GM12875 (cell line): Measurements from ENCODE around the gene GNA15.
A peak's percentile ranks its signal among the peaks of the same experiment; 100 is the strongest.
"Not testable (repeated sequence)": the region's sequence is repeated elsewhere in the genome, so short reads cannot be mapped to it uniquely, and the experiment has no call there.

ENCODE experiments used
- H3K4me3 ChIP-seq: one replicate; pipeline ENCODE4 v1.5.1; 2011; ENCODE audit warnings: low read depth, low read length, control low read depth
- TF ChIP-seq, protein P1 (sequence below): IDR thresholded peaks from 2 replicates; pipeline ENCODE4 v1.5.1; 2011; ENCODE audit warnings: low read depth, mild to moderate bottlenecking, control low read depth, inconsistent platforms, low read length, moderate library complexity, borderline replicate concordance; ENCODE audit not compliant: insufficient read depth

The GNA15 gene

DNA sequence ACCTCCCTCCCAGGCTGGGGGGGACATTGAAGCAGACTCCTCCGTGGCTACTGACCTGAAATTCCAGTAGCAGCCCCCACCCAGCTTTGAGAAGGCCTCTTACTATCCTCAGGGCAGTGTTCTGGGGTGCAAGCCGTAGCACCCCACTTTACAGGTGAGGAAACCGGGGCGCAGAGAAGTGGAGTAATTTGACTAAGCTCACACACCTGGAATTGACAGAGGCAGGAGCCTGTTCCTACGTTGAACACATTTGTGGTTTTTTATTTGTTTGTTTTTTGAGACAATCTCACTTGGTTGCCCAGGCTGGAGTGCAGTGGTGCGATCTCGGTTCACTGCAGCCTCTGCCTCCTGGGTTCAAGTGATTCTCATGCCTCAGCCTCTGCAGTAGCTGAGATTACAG lies 28.1 kb downstream of the GNA15 start:
- TF ChIP-seq, protein P1, sequence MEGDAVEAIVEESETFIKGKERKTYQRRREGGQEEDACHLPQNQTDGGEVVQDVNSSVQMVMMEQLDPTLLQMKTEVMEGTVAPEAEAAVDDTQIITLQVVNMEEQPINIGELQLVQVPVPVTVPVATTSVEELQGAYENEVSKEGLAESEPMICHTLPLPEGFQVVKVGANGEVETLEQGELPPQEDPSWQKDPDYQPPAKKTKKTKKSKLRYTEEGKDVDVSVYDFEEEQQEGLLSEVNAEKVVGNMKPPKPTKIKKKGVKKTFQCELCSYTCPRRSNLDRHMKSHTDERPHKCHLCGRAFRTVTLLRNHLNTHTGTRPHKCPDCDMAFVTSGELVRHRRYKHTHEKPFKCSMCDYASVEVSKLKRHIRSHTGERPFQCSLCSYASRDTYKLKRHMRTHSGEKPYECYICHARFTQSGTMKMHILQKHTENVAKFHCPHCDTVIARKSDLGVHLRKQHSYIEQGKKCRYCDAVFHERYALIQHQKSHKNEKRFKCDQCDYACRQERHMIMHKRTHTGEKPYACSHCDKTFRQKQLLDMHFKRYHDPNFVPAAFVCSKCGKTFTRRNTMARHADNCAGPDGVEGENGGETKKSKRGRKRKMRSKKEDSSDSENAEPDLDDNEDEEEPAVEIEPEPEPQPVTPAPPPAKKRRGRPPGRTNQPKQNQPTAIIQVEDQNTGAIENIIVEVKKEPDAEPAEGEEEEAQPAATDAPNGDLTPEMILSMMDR, result no peak

DNA sequence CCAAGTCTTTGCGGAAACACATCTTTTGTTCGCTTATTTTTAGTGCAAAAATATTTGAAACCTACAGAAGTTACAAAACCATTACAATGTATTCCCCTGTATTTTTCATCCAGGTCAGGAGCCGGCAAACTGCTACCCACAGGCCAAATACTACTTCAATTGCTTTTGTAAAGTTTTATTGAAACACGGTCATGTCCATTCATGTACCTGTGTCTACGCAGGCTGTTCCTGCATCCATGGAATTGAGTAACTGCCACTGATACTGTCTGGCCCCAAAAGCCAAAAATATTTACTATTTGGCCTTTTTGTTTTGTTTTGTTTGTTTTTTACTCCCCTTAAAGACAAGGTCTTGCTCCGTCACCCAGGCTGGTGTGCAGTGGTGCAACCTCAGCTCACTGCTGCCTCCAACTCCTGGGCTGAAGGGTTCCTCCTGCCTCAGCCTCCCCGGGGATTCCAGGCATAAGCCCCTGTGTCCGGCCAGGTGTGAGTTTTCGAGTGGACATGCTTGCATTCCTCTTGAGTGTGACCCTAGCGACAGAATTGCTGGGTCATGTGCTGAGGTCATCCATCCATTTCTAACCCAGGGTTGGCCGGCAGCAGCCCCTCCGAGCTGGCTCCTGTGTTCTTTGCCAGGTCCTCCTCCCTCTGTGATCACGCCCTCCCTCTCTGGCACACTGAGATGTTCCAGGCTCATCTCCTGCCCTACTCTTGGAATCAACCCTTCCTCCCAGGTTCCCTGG lies 31.9 kb downstream of the GNA15 start:
- TF ChIP-seq, protein P1, result no peak
- H3K4me3 ChIP-seq, result no peak overlapping the region

More for the DNA sequence above, 28.1 kb downstream of the GNA15 start:
- no peak overlapping the region for H3K4me3 ChIP-seq

DNA sequence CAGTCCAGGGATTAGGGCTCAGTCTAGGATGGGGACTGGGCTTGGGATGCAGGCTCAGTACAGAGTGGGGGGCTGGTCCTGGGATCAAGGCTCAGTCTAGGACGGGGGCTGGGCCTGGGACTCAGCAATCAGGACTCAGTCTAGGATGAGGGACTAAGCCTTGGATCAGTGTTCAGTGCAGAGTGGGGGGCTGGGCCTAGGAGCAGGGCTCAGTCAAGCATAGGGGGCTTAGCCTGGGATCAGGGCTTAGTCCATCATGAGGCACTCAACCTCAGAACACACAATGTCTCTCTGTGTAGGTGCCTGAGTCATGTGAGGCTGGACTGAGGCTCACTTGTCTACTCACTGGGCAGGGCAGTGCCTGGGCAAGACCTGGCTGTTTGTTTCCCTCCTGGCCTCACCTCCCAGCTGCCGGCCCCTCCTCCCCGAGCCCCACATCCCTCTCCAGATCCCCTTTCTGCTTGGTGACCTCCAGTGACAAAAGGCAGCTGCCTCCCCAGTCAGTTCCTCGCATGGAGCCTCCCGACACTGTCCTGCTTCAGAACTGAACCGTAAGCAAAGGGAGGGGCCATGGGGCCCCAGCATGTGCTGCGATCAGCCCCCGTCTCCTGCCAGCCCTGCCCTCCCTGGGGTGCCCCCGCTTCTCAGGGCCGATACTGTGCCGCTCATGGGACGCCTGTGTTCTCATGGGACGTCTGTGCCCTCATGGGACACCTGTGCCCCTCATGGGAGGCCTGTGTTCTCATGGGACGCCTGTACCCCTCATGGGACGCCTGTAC lies 36.2 kb downstream of the GNA15 start:
- H3K4me3 ChIP-seq, result no peak overlapping the region
- TF ChIP-seq, protein P1, result no peak

DNA sequence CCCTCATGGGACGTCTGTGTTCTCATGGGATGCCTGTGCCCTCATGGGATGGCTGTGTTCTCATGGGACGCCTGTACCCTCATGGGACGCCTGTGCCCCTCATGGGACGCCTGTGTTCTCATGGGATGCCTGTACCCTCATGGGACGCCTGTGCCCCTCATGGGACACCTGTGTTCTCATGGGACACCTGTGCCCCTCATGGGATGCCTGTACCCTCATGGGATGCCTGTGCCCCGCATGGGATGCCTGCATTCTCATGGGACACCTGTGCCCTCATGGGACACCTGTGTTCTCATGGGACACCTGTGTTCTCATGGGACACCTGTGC lies 36.8 kb downstream of the GNA15 start:
- H3K4me3 ChIP-seq, result not testable (repeated sequence)

DNA sequence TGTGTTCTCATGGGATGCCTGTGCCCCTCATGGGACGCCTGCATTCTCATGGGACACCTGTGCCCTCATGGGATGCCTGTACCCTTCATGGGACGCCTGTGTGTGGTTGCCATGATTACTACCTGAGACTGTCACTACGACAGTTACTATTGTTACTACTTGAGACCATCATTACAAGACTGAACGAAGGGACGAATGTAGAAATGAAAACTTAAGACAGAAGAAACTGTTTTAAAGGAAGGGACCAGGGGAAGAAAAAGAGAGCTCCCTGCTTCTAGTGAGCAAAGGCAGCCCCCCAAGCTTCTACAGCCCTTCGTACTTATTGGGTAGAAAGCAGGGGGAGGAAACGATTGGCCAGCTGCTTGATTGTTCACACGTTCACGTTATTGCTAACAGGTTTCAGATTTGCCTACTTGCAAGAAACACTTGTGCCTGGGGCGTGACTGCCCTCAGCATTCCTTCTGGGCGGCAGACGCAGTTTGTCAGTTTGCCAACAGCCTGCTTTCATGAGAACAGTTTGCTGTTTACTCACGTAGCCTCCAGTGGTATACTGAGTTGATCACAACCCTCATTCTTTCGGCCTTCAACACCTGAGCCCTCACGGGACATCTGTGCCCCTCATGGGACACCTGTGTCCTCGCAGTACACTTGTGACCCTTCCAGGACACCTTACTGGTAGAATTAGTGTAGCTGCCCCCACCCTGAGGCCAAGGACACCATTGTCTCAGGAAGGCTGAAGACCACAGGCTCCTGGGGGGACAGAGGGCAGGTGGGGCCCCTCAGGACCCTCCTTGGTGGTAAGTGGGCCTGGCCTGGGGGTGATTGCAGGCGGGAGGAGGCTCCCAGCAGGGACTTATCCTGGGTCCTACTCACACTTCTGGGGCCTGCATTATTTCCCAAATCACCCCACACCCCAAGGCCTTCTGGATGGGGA lies 40.2 kb downstream of the GNA15 start:
- no peak overlapping the region for H3K4me3 ChIP-seq
- TF ChIP-seq, protein P1, result no peak

DNA sequence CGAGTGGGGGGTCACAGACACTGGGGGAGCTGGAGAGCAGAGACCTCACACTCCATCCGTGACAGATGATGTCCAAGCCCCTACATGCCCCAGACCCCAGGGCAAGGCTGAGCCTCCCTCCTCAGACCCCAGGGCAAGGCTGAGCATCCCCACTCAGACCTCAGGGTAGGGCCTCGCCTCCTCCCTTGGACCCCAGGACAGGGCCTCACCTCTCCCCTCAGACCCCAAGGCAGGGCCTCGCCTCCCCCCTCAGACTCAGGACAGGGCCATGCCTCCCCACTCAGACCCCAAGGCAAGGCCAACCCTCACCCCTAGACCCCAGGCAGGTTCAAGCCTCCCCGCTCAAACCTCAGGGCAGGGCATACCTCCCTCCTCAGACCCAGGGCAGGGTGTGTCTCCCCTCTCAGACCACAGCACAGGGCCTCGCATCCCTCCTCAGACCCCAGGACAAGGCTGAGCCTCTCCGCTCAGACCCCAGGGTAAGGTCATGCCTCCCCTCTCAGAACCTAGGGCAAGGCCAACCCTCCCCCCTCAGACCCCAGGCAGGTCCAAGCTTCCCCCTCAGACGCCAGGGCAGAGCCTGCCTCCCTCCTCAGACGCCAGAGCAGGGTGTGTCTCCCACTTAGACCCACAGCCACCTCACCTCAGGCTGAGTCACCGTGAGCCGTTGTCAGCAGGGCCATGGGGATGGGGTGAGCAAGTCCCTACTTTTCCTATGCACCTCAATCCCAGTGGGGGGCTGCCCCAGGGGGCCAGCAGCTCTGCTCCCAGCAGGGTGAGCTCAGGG lies 41.1 kb downstream of the GNA15 start:
- H3K4me3 ChIP-seq, result peak overlapping the region; percentile 16
- TF ChIP-seq, protein P1, result no peak

DNA sequence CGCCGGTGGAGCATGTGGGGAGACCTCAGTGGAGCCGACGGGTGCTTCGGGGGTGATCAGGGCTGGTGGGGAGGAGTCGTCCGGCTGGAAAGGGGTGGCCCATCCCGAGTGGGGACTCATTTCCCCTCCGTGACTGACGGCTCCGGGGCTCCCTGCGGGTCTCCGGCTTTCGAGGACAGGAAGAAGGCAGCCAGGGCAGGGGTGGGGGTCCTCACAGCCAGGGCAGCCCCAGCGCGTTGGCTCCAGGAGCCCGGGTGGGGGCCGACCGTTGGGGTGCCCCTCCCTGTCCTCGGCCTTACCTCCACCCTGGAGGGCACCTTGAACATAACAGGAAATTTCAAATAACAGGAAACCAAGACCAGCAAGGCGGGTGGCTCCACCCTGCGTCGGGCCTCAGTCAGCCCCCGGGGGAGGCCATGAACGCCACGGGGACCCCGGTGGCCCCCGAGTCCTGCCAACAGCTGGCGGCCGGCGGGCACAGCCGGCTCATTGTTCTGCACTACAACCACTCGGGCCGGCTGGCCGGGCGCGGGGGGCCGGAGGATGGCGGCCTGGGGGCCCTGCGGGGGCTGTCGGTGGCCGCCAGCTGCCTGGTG lies 42.6 kb downstream of the GNA15 start, which contains the start of gene S1PR4:
S1PR4 (plus strand) TSS at position 393 of the 596 bp plus-strand sequence; CDS start at position 417, 24 bp downstream.
- TF ChIP-seq, protein P1, result peak; percentile 20; the same call in 1 of the 2 replicates
- H3K4me3 ChIP-seq, result peak within 1 kb of the TSS; percentile 97
